Fibroblast of lung (primary cell): ENCODE results near the gene SSBP3. TPM values are rescaled to one million over a fixed set of nuclear protein-coding genes. Genes with fewer than 3 reads are reported as not detected.

Experiments used
- DNase-seq, 2 donors: peaks; one replicate each; pipeline versions ENCODE4 v3.0.0 to v3.0.0-alpha.2; 2010; ENCODE audit warnings: low read depth in 2 of 2
- H2AFZ ChIP-seq: 2 replicates; pipeline ENCODE4 v1.5.1; 2012; ENCODE audit warnings: low read length, control low read depth, inconsistent platforms
- H3K27ac ChIP-seq: 2 replicates; pipeline ENCODE4 v1.5.1; 2011; ENCODE audit warnings: low read length, control low read depth; ENCODE audit not compliant: insufficient read depth
- H3K27me3 ChIP-seq: 2 replicates; pipeline ENCODE4 v1.5.1; 2011; ENCODE audit warnings: mild to moderate bottlenecking, low read length; ENCODE audit not compliant: control insufficient read depth, insufficient read depth
- H3K36me3 ChIP-seq: 2 replicates; pipeline ENCODE4 v1.5.1; 2011; ENCODE audit warnings: low read length; ENCODE audit not compliant: control insufficient read depth, insufficient read depth
- H3K4me1 ChIP-seq: 2 replicates; pipeline ENCODE4 v1.5.1; 2011; ENCODE audit warnings: low read length; ENCODE audit not compliant: control insufficient read depth, insufficient read depth; ENCODE audit errors: extremely low read depth
- H3K4me2 ChIP-seq: 2 replicates; pipeline ENCODE4 v1.5.1; 2011; ENCODE audit warnings: low read length, control low read depth; ENCODE audit not compliant: insufficient read depth; ENCODE audit errors: extremely low read depth
- H3K4me3 ChIP-seq, 4 experiments: fragments of 200-600 bp in 1 of 4; sonication (generic) in 1 of 4; replicated peaks in 1 of 4; 2 replicates each; pipeline ENCODE4 v1.5.1; 2011 to 2016; ENCODE audit warnings: low read length in 4 of 4, low read depth in 3 of 4, mild to moderate bottlenecking in 3 of 4, control low read depth in 2 of 4, inconsistent platforms in 1 of 4, mixed read lengths in 1 of 4; ENCODE audit not compliant: insufficient read depth in 1 of 4; ENCODE audit errors: control extremely low read depth in 1 of 4
- H3K79me2 ChIP-seq: 2 replicates; pipeline ENCODE4 v1.5.1; 2012; ENCODE audit warnings: mild to moderate bottlenecking, low read length, inconsistent platforms; ENCODE audit not compliant: control insufficient read depth, insufficient read depth
- H3K9ac ChIP-seq: 2 replicates; pipeline ENCODE4 v1.5.1; 2011; ENCODE audit warnings: mild to moderate bottlenecking, low read length, control low read depth; ENCODE audit not compliant: insufficient read depth
- H3K9me3 ChIP-seq: 2 replicates; pipeline ENCODE4 v1.5.1; 2012; ENCODE audit warnings: low read depth, low read length; ENCODE audit not compliant: control insufficient read depth, insufficient read depth
- H4K20me1 ChIP-seq: 2 replicates; pipeline ENCODE4 v1.5.1; 2011; ENCODE audit warnings: low read length; ENCODE audit not compliant: control insufficient read depth, insufficient read depth; ENCODE audit errors: extremely low read depth
- CTCF ChIP-seq, 2 donors: IDR thresholded peaks in 1 of 2; conservative IDR thresholded peaks in 1 of 2; 1 replicate in 1 of 2; 2 replicates in 1 of 2; pipeline ENCODE4 v1.5.1; 2011 to 2012; ENCODE audit warnings: low read length in 2 of 2, control low read depth in 1 of 2, inconsistent platforms in 1 of 2, low read depth in 1 of 2, mild to moderate bottlenecking in 1 of 2
- EZH2 ChIP-seq: IDR thresholded peaks from 2 replicates; pipeline ENCODE4 v1.5.1; 2012; ENCODE audit warnings: low read length, control low read depth, mild to moderate bottlenecking; ENCODE audit errors: missing control alignments
- polyA plus RNA-seq, 2 donors: library from polyadenylated mRNA; depleted of rRNA in 1 of 2; stranded (reverse) in 1 of 2; unstranded in 1 of 2; fragments of >200 nt; gene quantifications; 2 replicates each; pipeline ENCODE4 v1.2.1, GENCODE V29; 2011 to 2012; ENCODE audit warnings: missing spikeins in 1 of 2
- total RNA-seq: library from RNA; depleted of rRNA; stranded (reverse); fragments of >200 nt; gene quantifications from 2 replicates; pipeline ENCODE4 v1.2.1, GENCODE V29; 2014

SSBP3 gene
- total and polyA plus RNA-seq, 2 donors (not counting 1 experiment from before 2014, with no cell fraction given), result 9.4 to 26.4 TPM

GRCh38 chr1:54356680-54357147 lies 49.5 kb downstream of the SSBP3 start:
- Histone ChIP-seq H3K9ac (no peak overlapping the region), H3K79me2 (peaks cover 2% of the 10 kb centered on the region), H3K4me3 (no peak overlapping the region), H3K27ac (no peak overlapping the region), H3K27me3 (no peaks in the 10 kb centered on the region), H3K36me3 (no peaks in the 10 kb centered on the region), H3K4me2 (no peak overlapping the region), H2AFZ (no peak overlapping the region), H3K4me1 (peaks cover 3% of the 10 kb centered on the region), H3K9me3 (no peaks in the 10 kb centered on the region), H4K20me1 (no peaks in the 10 kb centered on the region)
- DNase-seq, result no peak
- TF ChIP-seq EZH2 (no peak), CTCF (conservative IDR thresholded peaks at IDR 0.05 in 1 of 2, IDR thresholded peaks at IDR 0.05 in 1 of 2; ENCODE audit: low read depth in 1 of 2, low read length in 2 of 2) (no peak)

GRCh38 chr1:54355931-54356679 lies 50.1 kb downstream of the SSBP3 start:
- Histone ChIP-seq H3K36me3 (no peaks in the 10 kb centered on the region), H3K79me2 (peaks cover 2% of the 10 kb centered on the region), H4K20me1 (no peaks in the 10 kb centered on the region), H3K27me3 (no peaks in the 10 kb centered on the region), H3K9ac (peak overlapping the region; percentile 5), H3K4me2 (no peak overlapping the region), H3K27ac (no peak overlapping the region), H3K4me1 (peaks cover 3% of the 10 kb centered on the region), H3K4me3 (no peak overlapping the region), H2AFZ (no peak overlapping the region), H3K9me3 (no peaks in the 10 kb centered on the region)
- TF ChIP-seq CTCF (conservative IDR thresholded peaks at IDR 0.05 in 1 of 2, IDR thresholded peaks at IDR 0.05 in 1 of 2; ENCODE audit: low read depth in 1 of 2, low read length in 2 of 2), result no peak
- no peak for TF ChIP-seq EZH2
- DNase-seq, result no peak

- Histone ChIP-seq H3K79me2 (peaks cover 2% of the 10 kb centered on the region), H4K20me1 (no peaks in the 10 kb centered on the region), H3K27me3 (no peaks in the 10 kb centered on the region), H3K4me1 (peaks cover 3% of the 10 kb centered on the region), H3K4me3 (no peak overlapping the region), H3K4me2 (no peak overlapping the region), H3K9ac (no peak overlapping the region), H3K27ac (no peak overlapping the region), H2AFZ (no peak overlapping the region), H3K36me3 (no peaks in the 10 kb centered on the region), H3K9me3 (no peaks in the 10 kb centered on the region)
- TF ChIP-seq EZH2 (no peak), CTCF (conservative IDR thresholded peaks at IDR 0.05 in 1 of 2, IDR thresholded peaks at IDR 0.05 in 1 of 2; ENCODE audit: low read depth in 1 of 2, low read length in 2 of 2) (no peak)
- no peak for DNase-seq
Measured at GRCh38 chr1:54354899-54355298, 51.3 kb downstream of the SSBP3 start.
